OCI-LY3 (cell line): ENCODE measurements around the gene MED13L.

Experiments
- EZH2phosphoT487 ChIP-seq: fragments of 200-600 bp; shearing (Covaris generic); IDR thresholded peaks from 2 replicates; pipeline ENCODE4 v1.6.1; 2018; ENCODE audit warnings: antibody characterized with exemption, mixed run types, low read depth
- TF ChIP-seq, protein P1 (sequence below): fragments of 200-600, 300-600 bp; sonication (generic); IDR thresholded peaks from 2 replicates; pipeline ENCODE4 v1.5.1; 2014; ENCODE audit warnings: antibody characterized with exemption, low read length, low read depth

DNA sequence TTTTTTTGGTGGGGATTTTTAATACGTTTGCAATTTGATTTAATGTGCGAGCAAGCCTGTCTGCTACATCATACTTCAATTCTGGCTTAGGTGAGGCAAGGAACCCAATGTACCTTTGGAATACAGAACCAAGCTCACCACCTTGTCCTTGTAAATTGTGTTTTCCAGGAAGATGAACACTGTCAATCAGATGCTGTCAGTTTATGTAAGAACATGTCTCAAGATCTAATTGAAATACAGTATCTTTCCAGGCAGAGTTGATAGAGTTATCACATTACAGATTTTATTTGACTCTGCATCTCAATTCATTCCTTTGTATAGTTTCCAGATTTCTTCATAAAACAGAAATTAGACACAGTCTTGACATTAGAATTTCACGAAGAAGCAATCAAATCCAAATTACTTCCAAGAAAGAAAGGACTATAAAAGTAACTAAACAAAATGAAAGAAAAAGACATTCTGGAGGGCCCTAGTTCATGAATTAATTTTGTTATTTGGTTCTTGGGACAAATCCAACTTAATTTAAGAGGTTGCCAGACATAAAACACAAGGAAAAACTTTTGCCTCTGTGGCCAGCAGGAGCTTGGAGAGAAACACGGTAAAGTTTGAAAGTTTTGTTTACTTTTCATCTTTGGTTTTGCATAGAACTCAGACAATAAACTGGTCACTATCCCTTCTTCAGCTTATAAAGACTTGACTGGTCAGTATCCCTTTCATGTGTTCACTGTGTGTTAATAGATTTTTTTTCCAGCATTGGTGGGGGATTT is 16.4 kb upstream of the MED13L start:
- TF ChIP-seq, protein P1, sequence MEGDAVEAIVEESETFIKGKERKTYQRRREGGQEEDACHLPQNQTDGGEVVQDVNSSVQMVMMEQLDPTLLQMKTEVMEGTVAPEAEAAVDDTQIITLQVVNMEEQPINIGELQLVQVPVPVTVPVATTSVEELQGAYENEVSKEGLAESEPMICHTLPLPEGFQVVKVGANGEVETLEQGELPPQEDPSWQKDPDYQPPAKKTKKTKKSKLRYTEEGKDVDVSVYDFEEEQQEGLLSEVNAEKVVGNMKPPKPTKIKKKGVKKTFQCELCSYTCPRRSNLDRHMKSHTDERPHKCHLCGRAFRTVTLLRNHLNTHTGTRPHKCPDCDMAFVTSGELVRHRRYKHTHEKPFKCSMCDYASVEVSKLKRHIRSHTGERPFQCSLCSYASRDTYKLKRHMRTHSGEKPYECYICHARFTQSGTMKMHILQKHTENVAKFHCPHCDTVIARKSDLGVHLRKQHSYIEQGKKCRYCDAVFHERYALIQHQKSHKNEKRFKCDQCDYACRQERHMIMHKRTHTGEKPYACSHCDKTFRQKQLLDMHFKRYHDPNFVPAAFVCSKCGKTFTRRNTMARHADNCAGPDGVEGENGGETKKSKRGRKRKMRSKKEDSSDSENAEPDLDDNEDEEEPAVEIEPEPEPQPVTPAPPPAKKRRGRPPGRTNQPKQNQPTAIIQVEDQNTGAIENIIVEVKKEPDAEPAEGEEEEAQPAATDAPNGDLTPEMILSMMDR: no peak
- TF ChIP-seq EZH2phosphoT487: no peak
